HepG2 (cell line): ENCODE results near the gene ANO2. TPM values are rescaled to one million over a fixed set of nuclear protein-coding genes. Genes with fewer than 3 reads are reported as not detected.

Source experiments
- ATF7 ChIP-seq, 2 experiments: fragments of 450-650 bp in 1 of 2; sonication (generic) in 1 of 2; formaldehyde crosslinking in 1 of 2; IDR thresholded peaks; 2 replicates each; pipeline versions ENCODE4 v1.4.0 to v1.6.1; 2016 to 2020; ENCODE audit warnings: antibody characterized with exemption in 1 of 2, mild to moderate bottlenecking in 1 of 2, missing genetic modification reagents in 1 of 2
- HDAC2 ChIP-seq: sonication (generic); formaldehyde crosslinking; IDR thresholded peaks from 2 replicates; pipeline ENCODE4 v1.4.0; 2020; ENCODE audit warnings: missing genetic modification reagents
- KMT2B ChIP-seq: IDR thresholded peaks from 2 replicates; pipeline ENCODE4 v1.6.1; 2016; ENCODE audit warnings: missing genetic modification reagents, missing compliant biosample characterization
- NRL ChIP-seq: sonication (generic); formaldehyde crosslinking; IDR thresholded peaks from 2 replicates; pipeline ENCODE4 v1.5.0; 2020; ENCODE audit warnings: missing genetic modification reagents, mild to moderate bottlenecking, moderate library complexity, borderline replicate concordance
- ONECUT2 ChIP-seq: sonication (generic); formaldehyde crosslinking; IDR thresholded peaks from 2 replicates; pipeline ENCODE4 v1.4.0; 2020; ENCODE audit warnings: missing genetic modification reagents
- PRMT3 ChIP-seq: sonication (generic); formaldehyde crosslinking; IDR thresholded peaks from 2 replicates; pipeline ENCODE4 v1.8.1; 2022; ENCODE audit warnings: low read depth, mild to moderate bottlenecking, moderate library complexity, missing genetic modification reagents, borderline replicate concordance
- RAD21 ChIP-seq: fragments of 450-650 bp; formaldehyde crosslinking; IDR thresholded peaks from 2 replicates; pipeline ENCODE4 v1.5.0; 2020; ENCODE audit warnings: mild to moderate bottlenecking
- SRSF1 ChIP-seq: fragments of 200-400 bp; formaldehyde crosslinking; optimal IDR thresholded peaks from 2 replicates; pipeline ENCODE3; 2017; ENCODE audit warnings: mild to moderate bottlenecking, low read depth, low read length, moderate library complexity
- ZNF280B ChIP-seq: sonication (generic); formaldehyde crosslinking; IDR thresholded peaks from 2 replicates; pipeline ENCODE4 v1.5.0; 2020; ENCODE audit warnings: missing genetic modification reagents, mild to moderate bottlenecking, borderline replicate concordance
- ZNF766 ChIP-seq: sonication (generic); formaldehyde crosslinking; IDR thresholded peaks from 2 replicates; pipeline ENCODE4 v1.5.0; 2020; ENCODE audit warnings: missing genetic modification reagents, borderline replicate concordance
- polyA plus RNA-seq, 8 experiments: library from polyadenylated mRNA; depleted of rRNA in 3 of 8; stranded (reverse) in 7 of 8; unstranded in 1 of 8; fragments of >200 nt; fragmentation: Illumina TruSeq in 4 of 8; extraction: Trizol in 4 of 8; gene quantifications; 2 replicates each; pipeline versions ENCODE4 v1.2.1 to v1.2.3, GENCODE V29; 2011 to 2016; ENCODE audit warnings: low read depth in 4 of 8, missing spikeins in 1 of 8, mixed read lengths in 1 of 8; ENCODE audit not compliant: insufficient read depth in 1 of 8
- total RNA-seq, 5 experiments: library from RNA; depleted of rRNA; stranded (reverse); fragments of >200 nt; fragmentation: Illumina TruSeq; extraction: Trizol; gene quantifications; 2 replicates each; pipeline ENCODE4 v1.2.3, GENCODE V29; 2016; ENCODE audit warnings: low read depth in 1 of 5
- TF ChIP-seq, protein P1 (sequence below): sonication (generic); formaldehyde crosslinking; IDR thresholded peaks from 2 replicates; pipeline ENCODE4 v1.5.1; 2020; ENCODE audit warnings: mild to moderate bottlenecking, missing genetic modification reagents, borderline replicate concordance
- TF ChIP-seq, protein P2 (sequence below): sonication (generic); formaldehyde crosslinking; IDR thresholded peaks from 2 replicates; pipeline ENCODE4 v1.4.0; 2020; ENCODE audit warnings: mild to moderate bottlenecking, missing genetic modification reagents, borderline replicate concordance

ANO2 gene
- total and polyA plus RNA-seq, 2 of the 13 experiments (the other 11 are each of a cell fraction or from before 2014, with no cell fraction given): 0.18 TPM; not detected in 1

DNA sequence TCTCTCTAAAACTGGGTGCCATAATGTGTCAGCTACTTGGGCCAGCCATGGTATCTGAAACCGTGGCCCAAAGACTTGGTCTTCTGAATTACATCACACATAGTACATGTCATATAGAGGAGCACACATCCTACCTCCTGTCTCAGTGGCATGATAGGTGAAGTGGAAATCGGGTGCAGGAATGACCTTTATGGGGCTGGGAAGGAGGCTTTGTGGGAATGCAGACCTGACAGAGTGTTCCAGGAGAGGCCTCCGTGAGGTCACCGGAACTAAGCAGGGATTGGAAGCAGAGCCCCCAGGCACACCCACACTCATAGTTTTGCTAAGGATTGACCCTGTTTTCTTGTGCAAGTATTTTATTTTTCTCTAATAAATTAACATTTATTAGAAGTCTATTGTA is 430.5 kb downstream of the ANO2 start (continued):
- TF ChIP-seq, protein P1, sequence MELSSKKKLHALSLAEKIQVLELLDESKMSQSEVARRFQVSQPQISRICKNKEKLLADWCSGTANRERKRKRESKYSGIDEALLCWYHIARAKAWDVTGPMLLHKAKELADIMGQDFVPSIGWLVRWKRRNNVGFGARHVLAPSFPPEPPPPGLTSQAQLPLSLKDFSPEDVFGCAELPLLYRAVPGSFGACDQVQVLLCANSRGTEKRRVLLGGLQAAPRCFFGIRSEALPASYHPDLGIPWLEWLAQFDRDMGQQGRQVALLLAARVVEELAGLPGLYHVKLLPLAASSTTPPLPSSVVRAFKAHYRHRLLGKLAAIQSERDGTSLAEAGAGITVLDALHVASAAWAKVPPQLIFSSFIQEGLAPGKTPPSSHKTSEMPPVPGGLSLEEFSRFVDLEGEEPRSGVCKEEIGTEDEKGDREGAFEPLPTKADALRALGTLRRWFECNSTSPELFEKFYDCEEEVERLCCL (CRISPR knock-in tag): no peak
- TF ChIP-seq ZNF280B (CRISPR knock-in tag) (no peak), KMT2B (CRISPR knock-in tag) (no peak), ATF7 (IDR thresholded peaks at IDR 0.05) (no peak), ATF7 (CRISPR knock-in tag; IDR thresholded peaks at IDR 0.05) (no peak), HDAC2 (CRISPR knock-in tag) (no peak), SRSF1 (no peak), NRL (CRISPR knock-in tag) (no peak), PRMT3 (no peak), RAD21 (CRISPR knock-in tag) (no peak), ONECUT2 (CRISPR knock-in tag) (no peak), ZNF766 (CRISPR knock-in tag) (no peak)
- TF ChIP-seq, protein P2, sequence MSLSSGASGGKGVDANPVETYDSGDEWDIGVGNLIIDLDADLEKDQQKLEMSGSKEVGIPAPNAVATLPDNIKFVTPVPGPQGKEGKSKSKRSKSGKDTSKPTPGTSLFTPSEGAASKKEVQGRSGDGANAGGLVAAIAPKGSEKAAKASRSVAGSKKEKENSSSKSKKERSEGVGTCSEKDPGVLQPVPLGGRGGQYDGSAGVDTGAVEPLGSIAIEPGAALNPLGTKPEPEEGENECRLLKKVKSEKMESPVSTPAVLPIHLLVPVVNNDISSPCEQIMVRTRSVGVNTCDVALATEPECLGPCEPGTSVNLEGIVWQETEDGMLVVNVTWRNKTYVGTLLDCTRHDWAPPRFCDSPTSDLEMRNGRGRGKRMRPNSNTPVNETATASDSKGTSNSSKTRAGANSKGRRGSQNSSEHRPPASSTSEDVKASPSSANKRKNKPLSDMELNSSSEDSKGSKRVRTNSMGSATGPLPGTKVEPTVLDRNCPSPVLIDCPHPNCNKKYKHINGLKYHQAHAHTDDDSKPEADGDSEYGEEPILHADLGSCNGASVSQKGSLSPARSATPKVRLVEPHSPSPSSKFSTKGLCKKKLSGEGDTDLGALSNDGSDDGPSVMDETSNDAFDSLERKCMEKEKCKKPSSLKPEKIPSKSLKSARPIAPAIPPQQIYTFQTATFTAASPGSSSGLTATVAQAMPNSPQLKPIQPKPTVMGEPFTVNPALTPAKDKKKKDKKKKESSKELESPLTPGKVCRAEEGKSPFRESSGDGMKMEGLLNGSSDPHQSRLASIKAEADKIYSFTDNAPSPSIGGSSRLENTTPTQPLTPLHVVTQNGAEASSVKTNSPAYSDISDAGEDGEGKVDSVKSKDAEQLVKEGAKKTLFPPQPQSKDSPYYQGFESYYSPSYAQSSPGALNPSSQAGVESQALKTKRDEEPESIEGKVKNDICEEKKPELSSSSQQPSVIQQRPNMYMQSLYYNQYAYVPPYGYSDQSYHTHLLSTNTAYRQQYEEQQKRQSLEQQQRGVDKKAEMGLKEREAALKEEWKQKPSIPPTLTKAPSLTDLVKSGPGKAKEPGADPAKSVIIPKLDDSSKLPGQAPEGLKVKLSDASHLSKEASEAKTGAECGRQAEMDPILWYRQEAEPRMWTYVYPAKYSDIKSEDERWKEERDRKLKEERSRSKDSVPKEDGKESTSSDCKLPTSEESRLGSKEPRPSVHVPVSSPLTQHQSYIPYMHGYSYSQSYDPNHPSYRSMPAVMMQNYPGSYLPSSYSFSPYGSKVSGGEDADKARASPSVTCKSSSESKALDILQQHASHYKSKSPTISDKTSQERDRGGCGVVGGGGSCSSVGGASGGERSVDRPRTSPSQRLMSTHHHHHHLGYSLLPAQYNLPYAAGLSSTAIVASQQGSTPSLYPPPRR (CRISPR knock-in tag): no peak
